ENCODE measurements around the gene ZNF32.

Gene ZNF32

GRCh38 chr10:43695321-43695720 is 46.6 kb upstream of the ZNF32 start:
- TF ChIP-seq SPI1 (IDR thresholded peaks at IDR 0.05; ENCODE audit: borderline replicate concordance, low read depth) = no peak
- no peak for TF ChIP-seq REST (IDR thresholded peaks at IDR 0.05; ENCODE audit: insufficient replicate concordance, low read depth)
- no peak for TF ChIP-seq POLR2AphosphoS5 (IDR thresholded peaks at IDR 0.05; ENCODE audit: low read depth)
- no peak for TF ChIP-seq CTCF (IDR thresholded peaks at IDR 0.05; ENCODE audit: insufficient read depth, low read length)
- H3K4me3 ChIP-seq (replicated peaks; ENCODE audit: insufficient read depth, low read length) = no peak overlapping the region
- H3K27ac ChIP-seq (replicated peaks) = no peak overlapping the region
- peaks cover 19% of the 10 kb centered on the region for H3K27me3 ChIP-seq (ENCODE audit: insufficient read depth, poor library complexity, severe bottlenecking)
- DNase-seq (ENCODE audit: low read depth in 1 of 2, low spot score in 1 of 2) = no peak

- no peak overlapping the region for H3K27ac ChIP-seq (replicated peaks)
- peaks cover 21% of the 10 kb centered on the region for H3K27me3 ChIP-seq (ENCODE audit: insufficient read depth, poor library complexity, severe bottlenecking)
- no peak overlapping the region for H3K4me3 ChIP-seq (replicated peaks; ENCODE audit: insufficient read depth, low read length)
- TF ChIP-seq SPI1 (IDR thresholded peaks at IDR 0.05; ENCODE audit: borderline replicate concordance, low read depth) (no peak), CTCF (IDR thresholded peaks at IDR 0.05; ENCODE audit: insufficient read depth, low read length) (no peak), REST (IDR thresholded peaks at IDR 0.05; ENCODE audit: insufficient replicate concordance, low read depth) (no peak), GABPA (IDR thresholded peaks at IDR 0.05; ENCODE audit: low read depth) (no peak), POLR2AphosphoS5 (IDR thresholded peaks at IDR 0.05; ENCODE audit: low read depth) (no peak)
- DNase-seq (ENCODE audit: low read depth in 1 of 2, low spot score in 1 of 2) = no peak
These were observed 45.8 kb upstream of the ZNF32 start for GRCh38 chr10:43694526-43694925.

- Histone ChIP-seq H3K27me3 (ENCODE audit: insufficient read depth, poor library complexity, severe bottlenecking) (peaks cover 21% of the 10 kb centered on the region), H3K4me3 (replicated peaks; ENCODE audit: insufficient read depth, low read length) (no peak overlapping the region), H3K27ac (replicated peaks) (no peak overlapping the region)
- DNase-seq (ENCODE audit: low read depth in 1 of 2, low spot score in 1 of 2) = no peak
- no peak for TF ChIP-seq SPI1 (IDR thresholded peaks at IDR 0.05; ENCODE audit: borderline replicate concordance, low read depth)
- TF ChIP-seq POLR2AphosphoS5 (IDR thresholded peaks at IDR 0.05; ENCODE audit: low read depth) = no peak
- TF ChIP-seq CTCF (IDR thresholded peaks at IDR 0.05; ENCODE audit: insufficient read depth, low read length) = no peak
- no peak for TF ChIP-seq REST (IDR thresholded peaks at IDR 0.05; ENCODE audit: insufficient replicate concordance, low read depth)
- TF ChIP-seq GABPA (IDR thresholded peaks at IDR 0.05; ENCODE audit: low read depth) = no peak
These were observed 44.9 kb upstream of the ZNF32 start for GRCh38 chr10:43693602-43694001.
